Muscle of back (tissue), 11 donors: ENCODE measurements around the gene ARL13B. TPM values are rescaled to one million over a fixed set of nuclear protein-coding genes. Genes with fewer than 3 reads are reported as not detected.
"Not testable (repeated sequence)": the region's sequence is repeated elsewhere in the genome, so short reads cannot be mapped to it uniquely, and the experiment has no call there.

ENCODE experiments used
- DNase-seq, 3 donors: peaks; one replicate each; pipeline versions ENCODE4 v3.0.0 to v3.0.0-alpha.2; 2013
- polyA plus RNA-seq, 10 donors: library from polyadenylated mRNA; unstranded; fragments of 120-200 nt; gene quantifications; one replicate each; pipeline ENCODE4 v1.2.1, GENCODE V29; 2013; ENCODE audit not compliant: insufficient read length in 10 of 10

Gene ARL13B
- polyA plus RNA-seq, 10 donors: 5.8 to 10.9 (median 7.4) TPM

GRCh38 chr3:93994056-93994455 is 14.1 kb downstream of the ARL13B start:
- DNase-seq: no peak

DNA sequence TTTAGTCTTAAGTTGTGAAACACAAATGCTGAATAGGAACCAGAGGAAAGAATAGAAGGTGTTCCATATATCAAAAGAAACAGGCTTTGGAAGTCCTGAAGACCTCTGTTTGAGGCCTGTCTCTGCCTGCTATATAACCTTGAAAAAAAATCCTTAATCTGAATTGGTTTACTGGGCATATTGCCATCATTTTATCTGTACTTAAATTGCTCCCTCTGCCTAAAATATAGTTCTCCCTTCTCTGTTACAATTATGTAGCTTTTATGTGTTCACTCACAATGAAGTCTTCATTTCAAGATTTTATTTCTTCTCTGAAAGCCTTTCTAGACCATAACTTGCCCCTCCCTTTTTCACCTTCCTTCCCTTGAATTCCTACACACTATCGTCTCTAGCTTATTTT is 21.2 kb downstream of the ARL13B start:
- no peak for DNase-seq

- no peak for DNase-seq
Measured at GRCh38 chr3:94001827-94002495, 22.0 kb downstream of the ARL13B start.

DNA sequence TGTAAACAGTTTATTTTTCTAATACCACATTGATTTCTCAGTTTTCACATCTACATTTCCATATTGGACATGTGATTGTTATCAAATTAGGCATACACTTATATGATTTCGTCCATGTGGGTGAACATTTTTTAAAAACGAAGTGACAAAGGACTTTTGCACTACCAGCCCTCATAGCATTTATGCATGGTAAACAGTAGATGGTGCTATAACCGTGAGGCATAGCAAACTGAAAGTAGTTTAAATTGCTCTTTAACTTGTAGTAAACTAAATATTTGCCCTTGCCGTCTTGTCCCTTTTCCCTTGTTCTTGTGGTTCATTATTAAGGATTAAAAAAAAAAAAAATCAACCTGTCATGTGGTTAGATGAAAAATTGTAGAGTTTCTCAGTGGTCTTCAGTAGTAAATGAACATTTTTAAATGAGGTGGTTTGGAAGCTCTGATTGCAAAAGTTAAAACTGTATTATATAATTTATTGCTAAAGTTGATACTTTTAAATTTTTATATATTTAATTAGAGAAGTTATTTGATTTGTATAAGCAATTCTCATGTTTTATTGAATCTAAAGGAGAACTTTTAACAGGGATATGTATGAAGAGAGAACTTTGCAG is 24.5 kb downstream of the ARL13B start:
- DNase-seq: peak; percentile 48 to 69 (median 50)

- no peak for DNase-seq
Measured at GRCh38 chr3:94008253-94008652, 28.3 kb downstream of the ARL13B start.

DNA sequence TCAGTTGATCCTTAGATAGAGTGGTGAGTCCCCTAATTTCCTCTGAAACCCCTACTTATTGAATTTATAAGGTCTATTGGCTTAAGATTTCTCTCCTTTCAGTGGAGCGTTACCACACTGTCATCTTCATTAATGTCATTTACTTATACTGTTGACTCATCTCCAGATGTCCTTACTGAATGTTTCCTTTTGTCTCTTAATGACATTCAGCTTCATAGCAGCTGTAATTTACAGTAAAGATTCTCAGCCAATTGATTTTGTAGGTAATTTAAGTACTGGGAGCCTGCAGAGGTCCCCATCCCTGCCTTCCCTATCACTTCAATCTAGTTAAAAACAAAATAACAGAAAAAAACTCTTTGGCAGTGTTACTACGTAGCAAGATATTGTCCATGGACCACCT is 29.7 kb downstream of the ARL13B start:
- no peak for DNase-seq

DNA sequence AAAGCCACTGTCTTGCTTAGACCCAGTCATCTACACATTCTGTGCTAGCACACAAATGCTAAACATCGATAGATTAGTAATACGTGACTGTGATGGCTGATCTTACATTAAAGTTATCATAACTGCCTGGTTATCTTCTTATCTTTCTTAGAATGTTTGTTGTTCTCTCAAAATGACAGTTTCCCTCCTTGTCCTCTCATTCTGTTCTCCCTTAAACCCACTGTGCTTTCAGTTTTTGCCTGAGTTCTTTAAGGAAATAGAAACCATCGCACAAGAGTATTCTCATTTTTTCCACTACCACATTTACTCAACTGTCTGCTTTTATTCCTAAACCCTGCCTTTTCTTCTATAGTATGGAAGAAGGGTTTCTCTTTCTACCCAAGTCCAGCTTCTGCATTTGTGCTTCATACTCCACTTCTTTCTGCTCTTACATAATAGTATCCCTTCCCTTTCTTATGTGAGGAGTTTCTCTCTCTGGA is 31.3 kb downstream of the ARL13B start:
- no peak for DNase-seq

- no peak for DNase-seq
Measured at GRCh38 chr3:94012185-94012584, 32.2 kb downstream of the ARL13B start.

GRCh38 chr3:94015025-94015424 is 35.1 kb downstream of the ARL13B start:
- no peak for DNase-seq

DNA sequence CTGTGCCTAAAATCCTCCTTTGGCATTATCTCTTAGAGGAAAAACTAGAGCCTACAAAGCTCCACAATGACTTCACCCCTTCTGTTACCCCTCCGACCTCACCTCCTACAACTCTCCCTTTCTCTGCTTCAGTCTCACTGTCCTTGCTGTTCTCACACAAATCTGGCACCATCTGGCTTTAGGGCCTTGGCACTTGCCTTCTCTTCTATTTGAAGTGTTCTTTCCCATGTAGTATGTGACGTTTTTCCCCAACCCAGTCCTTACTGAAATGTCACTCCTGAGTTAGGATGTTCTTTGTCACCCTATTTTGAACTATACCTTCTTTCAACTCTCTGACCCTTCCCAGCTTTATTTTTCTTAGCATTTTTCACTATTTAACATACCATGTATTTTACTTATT is 39.7 kb downstream of the ARL13B start:
- no peak for DNase-seq

DNA sequence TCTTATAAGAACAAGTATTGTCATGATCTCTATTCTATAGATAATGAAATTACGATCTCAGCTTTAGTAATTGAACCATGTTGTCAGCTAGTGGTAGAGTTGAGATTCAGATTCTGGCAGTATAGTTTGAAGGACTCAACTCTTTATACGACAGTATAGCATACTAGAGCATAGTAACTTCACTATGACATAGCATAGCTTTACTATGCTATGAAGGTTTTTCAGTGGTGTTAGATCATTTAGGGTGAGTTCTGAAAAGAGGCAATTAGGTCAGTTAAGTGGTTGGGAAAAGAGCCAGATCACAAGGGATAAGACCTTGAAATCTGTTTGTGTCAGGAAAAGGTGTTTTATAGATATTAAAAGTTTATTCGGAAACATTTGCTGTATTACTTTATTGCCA is 40.3 kb downstream of the ARL13B start:
- DNase-seq: no peak

- DNase-seq: no peak
Measured at GRCh38 chr3:94024385-94024784, 44.4 kb downstream of the ARL13B start.

DNA sequence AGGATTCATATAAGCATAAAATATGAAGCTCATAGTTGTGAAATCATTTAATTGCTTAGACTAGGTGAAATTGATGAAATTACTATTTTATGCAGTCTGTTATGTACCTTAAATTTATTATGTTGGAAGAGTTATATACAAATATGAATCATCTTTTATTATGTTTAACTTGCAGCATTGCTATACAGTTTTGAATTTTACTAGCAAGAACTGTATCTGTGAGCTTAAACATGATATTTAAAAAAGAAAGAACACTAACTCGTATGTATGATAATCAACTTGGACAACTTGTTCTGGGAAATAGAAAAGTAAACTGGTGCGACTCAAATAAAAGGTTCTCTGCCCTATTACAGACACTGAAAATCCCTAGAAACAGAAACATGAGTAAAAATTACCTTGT is 46.7 kb downstream of the ARL13B start:
- no peak for DNase-seq

- DNase-seq: no peak
Measured at GRCh38 chr3:94028093-94028837, 48.3 kb downstream of the ARL13B start, which contains the start of gene STX19. TSS of gene STX19 (minus strand) at chr3:94028597. CDS start at chr3:94015269, 13,328 bp downstream.

- DNase-seq: peak; percentile 4 to 14 (median 9)
Measured at GRCh38 chr3:94036909-94037507, 57.1 kb downstream of the ARL13B start.

- no peak for DNase-seq
Measured at GRCh38 chr3:94043285-94043684, 63.3 kb downstream of the ARL13B start.

GRCh38 chr3:94044100-94044936 is 64.4 kb downstream of the ARL13B start:
- not testable (repeated sequence) for DNase-seq

DNA sequence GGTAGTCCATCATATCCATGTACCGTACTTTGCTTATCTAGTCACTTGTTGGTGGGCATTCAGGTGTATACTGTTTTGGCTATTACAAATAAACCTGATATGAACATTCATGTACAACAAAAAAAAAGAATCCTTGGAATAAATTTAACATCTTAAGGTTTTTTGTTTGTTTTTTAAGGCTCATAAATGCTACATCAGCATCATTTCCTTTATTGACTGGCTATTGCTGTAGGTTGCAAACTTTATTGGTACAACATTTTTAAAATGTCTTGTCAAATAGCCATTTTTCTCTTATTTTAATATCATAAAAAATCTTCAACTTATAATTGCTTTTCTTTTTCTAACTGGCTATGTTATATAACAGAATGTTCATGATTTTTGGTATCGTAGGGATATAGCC is 66.6 kb downstream of the ARL13B start:
- no peak for DNase-seq

- DNase-seq: no peak
Measured at GRCh38 chr3:94049267-94049666, 69.3 kb downstream of the ARL13B start.

GRCh38 chr3:94050546-94050945 is 70.6 kb downstream of the ARL13B start:
- DNase-seq: no peak

DNA sequence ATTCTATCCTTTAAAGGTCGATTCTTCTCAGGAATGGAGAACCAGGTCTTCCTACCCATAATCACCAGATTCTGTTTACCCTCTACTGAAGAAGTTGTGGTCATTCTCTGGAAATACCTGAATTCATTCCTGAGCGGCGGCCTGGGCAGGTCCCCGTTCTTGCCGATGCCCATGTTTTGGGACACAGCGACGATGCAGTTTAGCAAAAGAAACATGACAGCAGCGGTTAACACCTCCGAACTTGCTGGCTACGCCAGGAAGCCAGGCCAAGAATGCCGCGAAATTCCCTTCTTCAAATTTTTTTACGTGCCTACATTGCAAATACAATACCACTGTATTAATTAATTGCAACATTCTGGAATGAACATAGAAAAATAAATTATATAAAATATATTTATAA is 81.3 kb downstream of the ARL13B start:
- DNase-seq: no peak
